A549 treated with CpdA at 1 μM for 4 hours (cell line): ENCODE data around the gene NSL1. TPM values are rescaled to one million over a fixed set of nuclear protein-coding genes. Genes with fewer than 3 reads are reported as not detected.

Experiments
- total RNA-seq: library from RNA; stranded (reverse); fragments of 200-300 nt; extraction: Qiagen RNA extraction; gene quantifications from 5 replicates; pipeline ENCODE4 v1.2.3, GENCODE V29; 2022; ENCODE audit warnings: low read depth

The NSL1 gene
- 27.6 to 43.3 TPM (median 30.5 TPM) in 5 replicates for total RNA-seq

GRCh38 chr1:212791676-212792395 is at the start of gene NSL1, which contains the start of gene TATDN3:
Gene NSL1, minus strand, starts transcription at chr1:212791777. Its CDS starts 14 bp downstream, at chr1:212791763.
Gene TATDN3, plus strand, starts transcription at chr1:212791894. Its CDS starts 28 bp downstream, at chr1:212791922.

GRCh38 chr1:212699625-212700222 is 91.9 kb downstream of the NSL1 start, which contains the start of gene BATF3:
Gene BATF3, minus strand, starts transcription at chr1:212699840. Its CDS starts 78 bp downstream, at chr1:212699762.

Other genes starting within 250 kb of the NSL1 start
- gene ATF3, start 183.0 kb downstream of the NSL1 start, total RNA-seq: 24.2 to 40.7 TPM (median 32.7 TPM) in 5 replicates
- gene BATF3, start 91.9 kb downstream of the NSL1 start, total RNA-seq: 20.8 to 32.0 TPM (median 31.4 TPM) in 5 replicates
- 9.4 to 15.2 TPM (median 13.7 TPM) in 5 replicates for gene TATDN3, start 117 bp upstream of the NSL1 start, total RNA-seq
- gene SPATA45, start 55.9 kb upstream of the NSL1 start, total RNA-seq: 0.17 TPM in 1 of 5 replicates, not detected in the others
- 14.6 to 21.0 TPM (median 16.0 TPM) in 5 replicates for gene FLVCR1, start 66.5 kb upstream of the NSL1 start, total RNA-seq
- gene VASH2, start 158.8 kb upstream of the NSL1 start, total RNA-seq: 2.8 to 6.1 TPM (median 3.9 TPM) in 5 replicates
- gene ANGEL2, start 224.1 kb upstream of the NSL1 start, total RNA-seq: 14.5 to 19.9 TPM (median 18.4 TPM) in 5 replicates